HepG2 (cell line): Measurements from ENCODE around the gene DENND4A. TPM values are rescaled to one million over a fixed set of nuclear protein-coding genes. Genes with fewer than 3 reads are reported as not detected.

Source experiments
- HIVEP1 ChIP-seq: sonication (generic); formaldehyde crosslinking; IDR thresholded peaks from 2 replicates; pipeline ENCODE4 v1.4.0; 2020; ENCODE audit warnings: mild to moderate bottlenecking, missing genetic modification reagents
- KLF16 ChIP-seq, 2 experiments: sonication (generic) in 1 of 2; formaldehyde crosslinking in 1 of 2; IDR thresholded peaks; 2 replicates each; pipeline versions ENCODE4 v1.6.1 to v1.8.0; 2016 to 2023; ENCODE audit warnings: missing genetic modification reagents in 2 of 2, missing compliant biosample characterization in 1 of 2
- POLR2AphosphoS5 ChIP-seq: IDR thresholded peaks from 2 replicates; pipeline ENCODE4 v1.6.1; 2012; ENCODE audit warnings: low read depth, low read length
- RARG ChIP-seq: sonication (generic); formaldehyde crosslinking; IDR thresholded peaks from 2 replicates; pipeline ENCODE4 v1.4.0; 2020; ENCODE audit warnings: low read depth, mild to moderate bottlenecking, missing genetic modification reagents
- RBM39 ChIP-seq: fragments of 200-400 bp; formaldehyde crosslinking; IDR thresholded peaks from one replicate; pipeline ENCODE4 v1.6.1; 2018; ENCODE audit warnings: antibody characterized with exemption, mild to moderate bottlenecking, low read depth, low read length; ENCODE audit not compliant: poor library complexity, severe bottlenecking
- ZFAT ChIP-seq: sonication (generic); formaldehyde crosslinking; conservative IDR thresholded peaks from 2 replicates; pipeline ENCODE4 v1.8.1; 2023; ENCODE audit warnings: missing genetic modification reagents, inconsistent platforms
- ZMYM2 ChIP-seq: sonication (generic); formaldehyde crosslinking; IDR thresholded peaks from 2 replicates; pipeline ENCODE4 v1.8.0; 2022; ENCODE audit warnings: mild to moderate bottlenecking, missing genetic modification reagents
- ZNF274 ChIP-seq: sonication (generic); formaldehyde crosslinking; IDR thresholded peaks from 2 replicates; pipeline ENCODE4 v1.5.1; 2020; ENCODE audit warnings: mild to moderate bottlenecking, missing genetic modification reagents
- ZNF431 ChIP-seq: sonication (generic); formaldehyde crosslinking; IDR thresholded peaks from 2 replicates; pipeline ENCODE4 v1.9.0; 2022; ENCODE audit warnings: missing genetic modification reagents, low read depth, mild to moderate bottlenecking, borderline replicate concordance
- polyA plus RNA-seq, 8 experiments: library from polyadenylated mRNA; depleted of rRNA in 3 of 8; stranded (reverse) in 7 of 8; unstranded in 1 of 8; fragments of >200 nt; fragmentation: Illumina TruSeq in 4 of 8; extraction: Trizol in 4 of 8; gene quantifications; 2 replicates each; pipeline versions ENCODE4 v1.2.1 to v1.2.3, GENCODE V29; 2011 to 2016; ENCODE audit warnings: low read depth in 4 of 8, missing spikeins in 1 of 8, mixed read lengths in 1 of 8; ENCODE audit not compliant: insufficient read depth in 1 of 8
- total RNA-seq, 5 experiments: library from RNA; depleted of rRNA; stranded (reverse); fragments of >200 nt; fragmentation: Illumina TruSeq; extraction: Trizol; gene quantifications; 2 replicates each; pipeline ENCODE4 v1.2.3, GENCODE V29; 2016; ENCODE audit warnings: low read depth in 1 of 5
- TF ChIP-seq, protein P1 (sequence below), 2 experiments: fragments of 450-650 bp in 1 of 2; sonication (generic) in 1 of 2; formaldehyde crosslinking in 1 of 2; IDR thresholded peaks; 2 replicates each; pipeline versions ENCODE4 v1.6.1 to v1.8.0; 2016 to 2022; ENCODE audit warnings: antibody characterized with exemption in 1 of 2, mild to moderate bottlenecking in 1 of 2, missing genetic modification reagents in 1 of 2
- TF ChIP-seq, protein P2 (sequence below): sonication (generic); formaldehyde crosslinking; IDR thresholded peaks from 2 replicates; pipeline ENCODE4 v1.4.0; 2020; ENCODE audit warnings: missing genetic modification reagents, mild to moderate bottlenecking, borderline replicate concordance
- TF ChIP-seq, protein P3 (sequence below): sonication (generic); formaldehyde crosslinking; IDR thresholded peaks from 2 replicates; pipeline ENCODE4 v1.4.0; 2020; ENCODE audit warnings: missing genetic modification reagents
- TF ChIP-seq, protein P4 (sequence below): sonication (generic); formaldehyde crosslinking; IDR thresholded peaks from 2 replicates; pipeline ENCODE4 v1.4.0; 2020; ENCODE audit warnings: mild to moderate bottlenecking, missing genetic modification reagents, borderline replicate concordance

Gene DENND4A
- total and polyA plus RNA-seq, 2 of the 13 experiments (the other 11 are each of a cell fraction or from before 2014, with no cell fraction given): 13.2 to 18.6 TPM

DNA sequence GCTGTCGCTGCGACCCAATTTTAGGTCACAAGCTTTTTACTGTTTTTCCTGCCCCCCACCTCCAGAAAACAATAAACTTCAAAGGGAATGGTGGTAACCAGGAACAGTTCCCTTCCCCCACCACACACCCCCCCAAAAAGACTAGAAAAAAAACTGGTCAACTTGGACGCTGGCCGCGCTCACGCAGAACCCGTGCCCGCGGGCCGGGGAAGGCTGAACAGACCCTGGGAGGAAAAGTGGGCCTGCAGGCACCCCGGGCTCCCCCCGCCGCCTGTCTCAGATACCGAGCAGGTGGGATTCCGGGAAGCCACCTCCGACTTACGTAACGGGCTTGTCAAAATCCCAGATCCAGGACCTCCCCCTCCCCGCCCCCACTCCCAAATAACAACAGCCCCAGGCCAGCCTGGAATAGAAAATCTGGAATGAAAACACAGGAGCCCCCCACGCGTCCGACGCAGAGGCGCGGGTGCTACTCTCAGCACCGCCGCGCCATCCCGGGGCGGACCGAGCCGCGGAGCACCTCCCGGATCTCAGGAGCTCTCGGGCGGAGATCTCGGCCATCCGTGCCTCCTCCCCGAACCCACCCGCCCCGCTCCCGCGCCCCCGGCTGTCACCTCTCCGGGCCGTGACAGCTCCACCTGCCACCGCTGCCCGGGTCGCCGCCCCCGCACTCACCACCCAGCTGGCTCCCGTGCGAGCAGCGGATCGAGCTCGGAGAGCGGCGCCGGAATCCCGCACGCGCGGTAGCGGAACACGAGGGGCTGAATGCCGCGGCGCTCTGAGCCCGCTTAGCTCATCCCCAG lies 557 bp downstream of the DENND4A start (continued):
- TF ChIP-seq, protein P1, sequence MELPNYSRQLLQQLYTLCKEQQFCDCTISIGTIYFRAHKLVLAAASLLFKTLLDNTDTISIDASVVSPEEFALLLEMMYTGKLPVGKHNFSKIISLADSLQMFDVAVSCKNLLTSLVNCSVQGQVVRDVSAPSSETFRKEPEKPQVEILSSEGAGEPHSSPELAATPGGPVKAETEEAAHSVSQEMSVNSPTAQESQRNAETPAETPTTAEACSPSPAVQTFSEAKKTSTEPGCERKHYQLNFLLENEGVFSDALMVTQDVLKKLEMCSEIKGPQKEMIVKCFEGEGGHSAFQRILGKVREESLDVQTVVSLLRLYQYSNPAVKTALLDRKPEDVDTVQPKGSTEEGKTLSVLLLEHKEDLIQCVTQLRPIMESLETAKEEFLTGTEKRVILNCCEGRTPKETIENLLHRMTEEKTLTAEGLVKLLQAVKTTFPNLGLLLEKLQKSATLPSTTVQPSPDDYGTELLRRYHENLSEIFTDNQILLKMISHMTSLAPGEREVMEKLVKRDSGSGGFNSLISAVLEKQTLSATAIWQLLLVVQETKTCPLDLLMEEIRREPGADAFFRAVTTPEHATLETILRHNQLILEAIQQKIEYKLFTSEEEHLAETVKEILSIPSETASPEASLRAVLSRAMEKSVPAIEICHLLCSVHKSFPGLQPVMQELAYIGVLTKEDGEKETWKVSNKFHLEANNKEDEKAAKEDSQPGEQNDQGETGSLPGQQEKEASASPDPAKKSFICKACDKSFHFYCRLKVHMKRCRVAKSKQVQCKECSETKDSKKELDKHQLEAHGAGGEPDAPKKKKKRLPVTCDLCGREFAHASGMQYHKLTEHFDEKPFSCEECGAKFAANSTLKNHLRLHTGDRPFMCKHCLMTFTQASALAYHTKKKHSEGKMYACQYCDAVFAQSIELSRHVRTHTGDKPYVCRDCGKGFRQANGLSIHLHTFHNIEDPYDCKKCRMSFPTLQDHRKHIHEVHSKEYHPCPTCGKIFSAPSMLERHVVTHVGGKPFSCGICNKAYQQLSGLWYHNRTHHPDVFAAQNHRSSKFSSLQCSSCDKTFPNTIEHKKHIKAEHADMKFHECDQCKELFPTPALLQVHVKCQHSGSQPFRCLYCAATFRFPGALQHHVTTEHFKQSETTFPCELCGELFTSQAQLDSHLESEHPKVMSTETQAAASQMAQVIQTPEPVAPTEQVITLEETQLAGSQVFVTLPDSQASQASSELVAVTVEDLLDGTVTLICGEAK (IDR thresholded peaks at IDR 0.05): no peak
- TF ChIP-seq, protein P1 (CRISPR knock-in tag; IDR thresholded peaks at IDR 0.05): peak; percentile 49; the same call in 1 of the 2 replicates
- TF ChIP-seq HIVEP1 (CRISPR knock-in tag) (peak; percentile 89), ZNF431 (CRISPR knock-in tag) (no peak), KLF16 (CRISPR knock-in tag; IDR thresholded peaks at IDR 0.05) (peak in 1 of 2 experiments; percentile 36; a peak in 2 of 4 replicates), POLR2AphosphoS5 (no peak), RARG (CRISPR knock-in tag) (no peak), ZNF274 (CRISPR knock-in tag) (0 out of 2 replicates have a peak, but pooled peaks have one; percentile 39), ZFAT (CRISPR knock-in tag) (no peak), RBM39 (no peak), ZMYM2 (CRISPR knock-in tag) (no peak)
- TF ChIP-seq, protein P2, sequence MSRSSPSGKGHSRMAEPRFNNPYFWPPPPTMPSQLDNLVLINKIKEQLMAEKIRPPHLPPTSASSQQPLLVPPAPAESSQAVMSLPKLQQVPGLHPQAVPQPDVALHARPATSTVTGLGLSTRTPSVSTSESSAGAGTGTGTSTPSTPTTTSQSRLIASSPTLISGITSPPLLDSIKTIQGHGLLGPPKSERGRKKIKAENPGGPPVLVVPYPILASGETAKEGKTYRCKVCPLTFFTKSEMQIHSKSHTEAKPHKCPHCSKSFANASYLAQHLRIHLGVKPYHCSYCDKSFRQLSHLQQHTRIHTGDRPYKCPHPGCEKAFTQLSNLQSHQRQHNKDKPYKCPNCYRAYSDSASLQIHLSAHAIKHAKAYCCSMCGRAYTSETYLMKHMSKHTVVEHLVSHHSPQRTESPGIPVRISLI (CRISPR knock-in tag): peak; percentile 70; the same call in 1 of the 2 replicates
- TF ChIP-seq, protein P3, sequence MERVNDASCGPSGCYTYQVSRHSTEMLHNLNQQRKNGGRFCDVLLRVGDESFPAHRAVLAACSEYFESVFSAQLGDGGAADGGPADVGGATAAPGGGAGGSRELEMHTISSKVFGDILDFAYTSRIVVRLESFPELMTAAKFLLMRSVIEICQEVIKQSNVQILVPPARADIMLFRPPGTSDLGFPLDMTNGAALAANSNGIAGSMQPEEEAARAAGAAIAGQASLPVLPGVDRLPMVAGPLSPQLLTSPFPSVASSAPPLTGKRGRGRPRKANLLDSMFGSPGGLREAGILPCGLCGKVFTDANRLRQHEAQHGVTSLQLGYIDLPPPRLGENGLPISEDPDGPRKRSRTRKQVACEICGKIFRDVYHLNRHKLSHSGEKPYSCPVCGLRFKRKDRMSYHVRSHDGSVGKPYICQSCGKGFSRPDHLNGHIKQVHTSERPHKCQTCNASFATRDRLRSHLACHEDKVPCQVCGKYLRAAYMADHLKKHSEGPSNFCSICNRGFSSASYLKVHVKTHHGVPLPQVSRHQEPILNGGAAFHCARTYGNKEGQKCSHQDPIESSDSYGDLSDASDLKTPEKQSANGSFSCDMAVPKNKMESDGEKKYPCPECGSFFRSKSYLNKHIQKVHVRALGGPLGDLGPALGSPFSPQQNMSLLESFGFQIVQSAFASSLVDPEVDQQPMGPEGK (CRISPR knock-in tag): peak; percentile 88
- TF ChIP-seq, protein P4, sequence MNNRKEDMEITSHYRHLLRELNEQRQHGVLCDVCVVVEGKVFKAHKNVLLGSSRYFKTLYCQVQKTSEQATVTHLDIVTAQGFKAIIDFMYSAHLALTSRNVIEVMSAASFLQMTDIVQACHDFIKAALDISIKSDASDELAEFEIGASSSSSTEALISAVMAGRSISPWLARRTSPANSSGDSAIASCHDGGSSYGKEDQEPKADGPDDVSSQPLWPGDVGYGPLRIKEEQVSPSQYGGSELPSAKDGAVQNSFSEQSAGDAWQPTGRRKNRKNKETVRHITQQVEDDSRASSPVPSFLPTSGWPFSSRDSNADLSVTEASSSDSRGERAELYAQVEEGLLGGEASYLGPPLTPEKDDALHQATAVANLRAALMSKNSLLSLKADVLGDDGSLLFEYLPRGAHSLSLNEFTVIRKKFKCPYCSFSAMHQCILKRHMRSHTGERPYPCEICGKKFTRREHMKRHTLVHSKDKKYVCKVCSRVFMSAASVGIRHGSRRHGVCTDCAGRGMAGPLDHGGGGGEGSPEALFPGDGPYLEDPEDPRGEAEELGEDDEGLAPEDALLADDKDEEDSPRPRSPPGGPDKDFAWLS (CRISPR knock-in tag): no peak
